Memory B cell (primary cell): ENCODE data around the gene ZBTB22.
"Not testable (repeated sequence)": the region's sequence is repeated elsewhere in the genome, so short reads cannot be mapped to it uniquely, and the experiment has no call there.

Experiments used
- ATAC-seq: fragments of 150-1000 bp; cut with Tn5 transposase; 2 replicates; pipeline ENCODE4 v1.10.0; 2021; ENCODE audit warnings: low read depth, mild to moderate bottlenecking, moderate library complexity
- DNase-seq, 2 donors: peaks; one replicate each; pipeline ENCODE4 v3.0.0; 2022; ENCODE audit warnings: low spot score in 2 of 2
- H3K27ac Mint-ChIP-seq: one replicate; pipeline ENCODE4 v1.8.0; 2022; ENCODE audit warnings: mild to moderate bottlenecking, moderate library complexity, mixed read lengths
- H3K27me3 Mint-ChIP-seq: one replicate; pipeline ENCODE4 v1.8.0; 2022; ENCODE audit warnings: mixed read lengths
- H3K36me3 Mint-ChIP-seq: one replicate; pipeline ENCODE4 v1.8.0; 2022; ENCODE audit warnings: mild to moderate bottlenecking, mixed read lengths
- H3K4me1 Mint-ChIP-seq: one replicate; pipeline ENCODE4 v1.8.0; 2022; ENCODE audit warnings: mixed read lengths
- H3K4me3 Mint-ChIP-seq: one replicate; pipeline ENCODE4 v1.8.0; 2022; ENCODE audit warnings: mild to moderate bottlenecking, moderate library complexity, mixed read lengths
- H3K9me3 Mint-ChIP-seq: one replicate; pipeline ENCODE4 v1.8.0; 2022; ENCODE audit warnings: mixed read lengths

ZBTB22 gene

DNA sequence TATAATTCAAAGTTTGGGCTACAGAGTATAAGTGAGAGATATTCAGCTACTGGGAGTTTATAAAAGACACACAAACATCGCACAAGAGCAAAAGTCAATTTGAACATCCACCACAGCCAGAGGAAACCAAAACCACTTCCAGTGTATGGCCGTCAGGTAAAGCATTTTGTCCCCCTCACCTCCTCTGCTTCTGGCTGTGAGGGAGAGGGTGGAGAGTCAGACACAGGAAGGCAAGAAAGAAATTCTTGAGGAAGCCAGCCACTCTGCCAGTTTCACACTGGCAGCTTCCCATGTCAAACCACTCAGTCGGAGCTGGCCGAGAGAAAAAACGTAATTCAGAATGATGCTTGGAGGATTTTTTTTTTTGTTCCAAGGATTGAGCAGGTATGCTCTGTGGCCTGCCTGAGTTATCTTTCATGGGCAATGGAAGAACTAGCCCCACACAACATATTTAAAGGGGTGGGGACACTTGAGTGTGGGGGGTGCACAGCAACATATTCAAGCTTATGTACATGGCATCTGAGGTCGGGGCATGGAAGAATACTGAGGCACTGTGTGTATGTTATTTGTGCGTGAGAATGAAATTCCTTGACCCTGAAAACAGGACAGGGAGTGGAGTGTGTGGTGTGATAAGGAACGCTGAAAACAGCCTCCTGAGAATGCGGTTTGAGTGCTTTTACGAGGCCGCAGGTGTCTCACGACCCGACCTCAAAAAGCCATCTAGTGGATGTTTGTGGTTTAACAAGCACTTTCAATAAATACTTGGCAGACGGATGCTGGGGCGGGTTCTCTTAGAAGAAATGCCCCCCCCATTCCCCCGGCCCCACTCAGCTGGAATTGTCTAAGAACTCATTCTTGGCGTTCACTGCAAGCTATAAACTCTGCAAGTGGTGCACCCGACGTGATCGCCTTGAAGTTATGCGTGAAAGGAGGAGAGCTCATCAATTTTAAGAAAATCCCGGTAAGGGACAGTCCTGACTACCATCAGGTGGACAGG lies 27.5 kb upstream of the ZBTB22 start:
- Mint-ChIP-seq H3K27ac (peak overlapping the region; percentile 88), H3K9me3 (no peaks in the 10 kb centered on the region), H3K4me1 (peaks cover 25% of the 10 kb centered on the region), H3K36me3 (no peaks in the 10 kb centered on the region), H3K4me3 (peak overlapping the region; percentile 74), H3K27me3 (no peaks in the 10 kb centered on the region)
- DNase-seq (peak; percentile 47 to 75), ATAC-seq (peak; percentile 19)

DNA sequence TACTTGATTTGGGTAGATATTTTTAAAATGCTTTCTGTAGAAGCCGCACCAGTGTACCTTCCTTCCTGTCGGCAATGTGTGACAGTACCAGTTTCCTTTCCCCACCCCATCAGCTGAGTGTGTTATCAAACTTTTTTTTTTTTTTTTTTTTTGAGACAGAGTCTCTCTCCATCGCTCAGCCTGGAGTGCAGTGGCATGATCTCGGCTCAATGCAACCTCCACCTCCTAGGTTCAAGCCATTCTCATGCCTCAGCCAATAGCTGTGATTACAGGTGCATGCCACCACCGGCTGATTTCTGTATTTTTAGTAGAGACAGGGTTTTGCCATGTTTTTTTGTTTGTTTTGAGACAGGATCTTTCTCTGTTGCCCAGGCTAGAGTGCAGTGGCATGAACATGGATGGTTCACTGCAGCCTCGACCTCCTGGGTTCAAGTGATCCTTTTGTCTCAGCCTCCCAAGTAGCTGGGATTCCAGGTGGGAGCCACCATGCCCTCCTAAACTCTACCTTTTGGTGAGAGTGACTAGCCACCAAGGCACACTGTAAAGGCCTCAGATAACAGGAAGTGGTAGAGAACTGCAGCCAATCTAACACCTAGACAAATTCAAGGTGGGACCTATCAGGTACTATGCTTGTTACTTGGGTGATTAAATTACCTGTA lies 26.5 kb upstream of the ZBTB22 start:
- peak overlapping the region; percentile 88 for H3K27ac Mint-ChIP-seq

DNA sequence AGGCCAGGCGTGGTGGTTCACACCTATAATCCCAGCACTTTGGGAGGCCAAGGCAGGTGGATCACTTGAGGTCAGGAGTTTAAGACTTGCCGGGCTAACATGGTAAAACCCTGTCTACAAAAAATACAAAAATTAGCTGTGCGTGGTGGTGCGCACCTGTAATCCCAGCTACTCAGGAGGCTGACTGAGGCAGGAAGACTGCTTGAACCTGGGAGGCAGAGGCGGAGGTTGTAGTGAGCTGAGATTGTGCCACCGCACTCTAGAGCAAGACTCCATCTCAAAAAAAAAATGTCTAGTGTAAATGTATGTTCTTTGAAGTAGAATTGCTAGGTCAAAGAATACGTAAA lies 26.0 kb upstream of the ZBTB22 start:
- H3K9me3 Mint-ChIP-seq, H3K27me3 Mint-ChIP-seq, H3K36me3 Mint-ChIP-seq, DNase-seq, ATAC-seq: not testable (repeated sequence)
- H3K4me1 Mint-ChIP-seq: peaks cover 27% of the 10 kb centered on the region
- peak overlapping the region; percentile 74 for H3K4me3 Mint-ChIP-seq
- peak overlapping the region; percentile 88 for H3K27ac Mint-ChIP-seq

More for the DNA sequence above, 26.5 kb upstream of the ZBTB22 start:
- Mint-ChIP-seq H3K4me1 (peaks cover 24% of the 10 kb centered on the region), H3K27me3 (no peaks in the 10 kb centered on the region), H3K9me3 (no peaks in the 10 kb centered on the region), H3K4me3 (peak overlapping the region; percentile 74), H3K36me3 (no peaks in the 10 kb centered on the region)
- peak; percentile 81 for ATAC-seq
- DNase-seq: peak; percentile 27 to 63

DNA sequence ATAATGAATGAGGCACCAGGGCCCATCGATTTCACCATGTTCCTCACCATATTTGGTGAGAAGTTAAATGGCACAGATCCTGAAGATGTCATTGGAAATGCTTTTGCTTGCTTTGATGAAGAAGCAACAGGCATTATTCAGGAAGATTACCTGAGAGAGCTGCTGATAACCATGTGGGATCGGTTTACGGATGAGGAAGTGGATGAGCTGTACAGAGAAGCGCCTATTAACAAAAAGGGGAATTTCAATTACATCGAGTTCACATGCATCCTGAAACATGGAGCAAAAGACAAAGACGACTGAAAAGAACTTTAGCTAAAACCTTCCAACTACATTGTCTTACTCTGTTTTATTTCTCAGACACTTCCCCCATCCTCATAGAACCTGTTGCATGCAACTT lies 21.6 kb upstream of the ZBTB22 start:
- H3K27me3 Mint-ChIP-seq: no peaks in the 10 kb centered on the region
- DNase-seq (no peak), ATAC-seq (no peak)
- no peak overlapping the region for H3K27ac Mint-ChIP-seq
- H3K4me1 Mint-ChIP-seq: peaks cover 18% of the 10 kb centered on the region
- no peak overlapping the region for H3K4me3 Mint-ChIP-seq
- no peaks in the 10 kb centered on the region for H3K9me3 Mint-ChIP-seq
- H3K36me3 Mint-ChIP-seq: no peaks in the 10 kb centered on the region

DNA sequence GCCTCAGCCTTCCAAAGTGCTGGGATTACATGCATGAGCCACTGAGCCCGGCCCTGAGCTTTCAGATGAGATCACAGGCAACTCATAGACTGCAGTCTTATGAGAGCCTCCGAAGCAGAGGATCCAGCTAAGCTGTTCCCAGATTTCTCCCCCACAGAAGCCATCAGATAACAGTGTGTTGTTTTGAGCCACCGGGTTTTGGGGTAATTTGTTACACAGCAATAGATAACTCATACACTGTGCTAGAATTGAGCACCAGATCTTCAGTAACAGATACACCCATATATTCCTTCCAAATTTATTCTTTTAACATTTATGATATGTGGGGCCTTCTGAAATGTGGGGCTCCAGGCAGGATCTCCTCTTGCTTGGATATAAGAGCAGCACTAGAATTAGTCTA lies 19.0 kb upstream of the ZBTB22 start:
- peaks cover 21% of the 10 kb centered on the region for H3K4me1 Mint-ChIP-seq
- DNase-seq (no peak), ATAC-seq (no peak)
- H3K27me3 Mint-ChIP-seq: no peaks in the 10 kb centered on the region
- no peaks in the 10 kb centered on the region for H3K9me3 Mint-ChIP-seq
- H3K36me3 Mint-ChIP-seq: no peaks in the 10 kb centered on the region
- no peak overlapping the region for H3K4me3 Mint-ChIP-seq
- no peak overlapping the region for H3K27ac Mint-ChIP-seq

DNA sequence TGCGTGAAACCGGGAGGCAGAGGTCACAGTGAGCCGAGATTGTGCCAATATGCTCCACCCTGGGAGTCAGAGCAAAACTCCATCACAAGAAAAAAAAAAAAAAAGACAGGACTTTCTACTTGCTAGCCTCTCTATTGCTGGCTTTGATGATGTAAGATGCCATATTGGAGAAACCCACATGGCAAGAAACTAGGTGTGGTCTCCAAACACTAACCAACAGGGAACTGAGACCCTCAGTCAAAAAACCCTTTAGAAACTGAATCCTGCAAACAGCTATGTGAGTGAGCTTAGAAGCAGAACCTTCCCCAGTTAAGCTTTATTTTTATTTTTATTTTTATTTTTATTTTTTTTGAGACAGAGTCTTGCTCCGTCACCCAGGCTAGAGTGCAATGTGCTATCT lies 18.4 kb upstream of the ZBTB22 start:
- ATAC-seq (no peak), DNase-seq (no peak)
- no peaks in the 10 kb centered on the region for H3K9me3 Mint-ChIP-seq
- no peaks in the 10 kb centered on the region for H3K36me3 Mint-ChIP-seq
- no peaks in the 10 kb centered on the region for H3K27me3 Mint-ChIP-seq
- peaks cover 24% of the 10 kb centered on the region for H3K4me1 Mint-ChIP-seq
- H3K4me3 Mint-ChIP-seq: no peak overlapping the region
- no peak overlapping the region for H3K27ac Mint-ChIP-seq

DNA sequence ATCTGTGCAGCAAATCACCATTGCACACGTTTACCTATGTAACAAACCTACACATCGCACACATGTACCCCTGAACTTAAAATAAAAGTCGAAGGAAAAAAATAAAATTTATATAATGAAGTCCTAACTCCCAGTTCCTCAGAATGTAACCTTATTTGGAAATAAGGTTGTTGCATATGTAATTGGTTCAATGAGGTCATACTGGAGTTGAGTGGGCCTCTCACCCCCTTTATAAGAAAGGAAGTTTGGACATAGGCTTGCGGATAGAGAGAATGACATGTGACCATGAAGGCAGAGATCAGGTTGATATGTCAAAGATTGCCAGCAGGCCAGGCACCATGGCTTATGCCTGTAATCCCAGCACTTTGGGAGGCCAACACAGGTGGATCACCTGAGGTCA lies 16.1 kb upstream of the ZBTB22 start:
- H3K36me3 Mint-ChIP-seq: no peaks in the 10 kb centered on the region
- H3K9me3 Mint-ChIP-seq: no peaks in the 10 kb centered on the region
- no peaks in the 10 kb centered on the region for H3K27me3 Mint-ChIP-seq
- H3K27ac Mint-ChIP-seq: no peak overlapping the region
- no peak for DNase-seq
- H3K4me1 Mint-ChIP-seq: peaks cover 21% of the 10 kb centered on the region
- H3K4me3 Mint-ChIP-seq: no peak overlapping the region
- ATAC-seq: no peak

DNA sequence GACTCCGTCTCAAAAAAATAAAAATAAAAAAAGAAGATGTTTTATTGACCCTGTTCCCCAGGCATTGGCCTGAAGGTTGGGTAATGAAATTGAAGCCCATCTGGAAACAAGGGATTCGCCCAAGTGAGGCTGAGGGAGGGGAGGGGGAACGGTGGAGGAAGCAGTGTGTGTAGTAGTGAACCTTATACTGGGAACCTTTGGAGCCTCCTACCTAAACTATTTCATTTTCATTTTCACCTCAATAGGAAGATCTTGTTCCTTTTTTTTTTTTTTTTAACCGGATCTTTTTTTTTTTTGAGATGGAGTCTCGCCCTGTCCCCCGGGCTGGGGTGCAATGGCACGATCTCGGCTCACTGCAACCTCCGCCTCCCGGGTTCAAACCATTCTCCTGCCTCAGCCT lies 13.2 kb upstream of the ZBTB22 start:
- Mint-ChIP-seq H3K27me3 (no peaks in the 10 kb centered on the region), H3K9me3 (no peaks in the 10 kb centered on the region), H3K4me3 (peak overlapping the region; percentile 29), H3K36me3 (no peaks in the 10 kb centered on the region), H3K27ac (no peak overlapping the region), H3K4me1 (peaks cover 23% of the 10 kb centered on the region)
- DNase-seq (no peak), ATAC-seq (peak; percentile 59)

DNA sequence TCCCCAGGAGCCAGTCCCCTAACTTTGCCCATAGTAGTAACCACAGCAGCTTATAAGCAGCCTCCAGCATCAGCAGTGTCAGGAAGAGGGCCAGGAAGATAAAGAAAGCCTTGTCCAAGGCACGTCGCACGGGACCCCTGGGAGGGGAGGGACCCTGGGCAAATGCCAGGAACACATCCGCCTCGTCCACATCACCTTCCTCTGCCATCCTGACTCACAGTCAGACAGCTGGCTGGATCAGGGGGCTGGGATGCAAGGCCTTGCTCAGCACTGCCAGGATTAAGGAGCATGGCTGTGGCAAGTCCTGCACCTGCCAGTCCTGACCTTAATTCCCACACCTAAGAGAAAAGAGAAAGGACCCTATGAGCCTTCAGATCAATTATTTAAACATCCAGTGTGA lies 11.5 kb upstream of the ZBTB22 start:
- no peak for ATAC-seq
- H3K4me1 Mint-ChIP-seq: peaks cover 23% of the 10 kb centered on the region
- no peaks in the 10 kb centered on the region for H3K9me3 Mint-ChIP-seq
- H3K27ac Mint-ChIP-seq: peak overlapping the region; percentile 16
- H3K27me3 Mint-ChIP-seq: no peaks in the 10 kb centered on the region
- no peak for DNase-seq
- H3K36me3 Mint-ChIP-seq: no peaks in the 10 kb centered on the region
- no peak overlapping the region for H3K4me3 Mint-ChIP-seq

DNA sequence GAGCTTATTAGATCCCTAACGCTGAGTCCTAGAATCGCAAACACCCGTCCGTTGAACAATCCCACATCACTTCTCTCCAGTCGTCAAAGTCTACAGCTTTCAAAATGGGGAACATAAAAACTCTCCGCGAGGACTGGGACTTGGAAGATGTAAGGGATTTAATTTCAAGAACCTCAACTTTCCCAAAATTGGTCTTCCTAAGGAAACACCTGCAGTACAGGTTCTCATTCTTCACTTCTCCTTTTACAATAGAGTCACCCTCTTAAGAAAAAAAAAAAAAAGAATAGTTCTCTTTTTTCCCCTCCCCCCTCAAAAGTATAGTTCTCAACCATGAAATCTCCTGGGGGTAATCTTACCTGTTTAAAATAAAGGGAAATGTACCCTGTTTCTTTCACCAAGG lies 6.6 kb upstream of the ZBTB22 start:
- Mint-ChIP-seq H3K27me3 (no peaks in the 10 kb centered on the region), H3K36me3 (peaks cover 21% of the 10 kb centered on the region), H3K9me3 (no peaks in the 10 kb centered on the region), H3K4me3 (peak overlapping the region; percentile 98), H3K4me1 (peaks cover 41% of the 10 kb centered on the region), H3K27ac (peak overlapping the region; percentile 91)
- DNase-seq: peak in 1 of 2 donors; percentile 68
- peak; percentile 56 for ATAC-seq

DNA sequence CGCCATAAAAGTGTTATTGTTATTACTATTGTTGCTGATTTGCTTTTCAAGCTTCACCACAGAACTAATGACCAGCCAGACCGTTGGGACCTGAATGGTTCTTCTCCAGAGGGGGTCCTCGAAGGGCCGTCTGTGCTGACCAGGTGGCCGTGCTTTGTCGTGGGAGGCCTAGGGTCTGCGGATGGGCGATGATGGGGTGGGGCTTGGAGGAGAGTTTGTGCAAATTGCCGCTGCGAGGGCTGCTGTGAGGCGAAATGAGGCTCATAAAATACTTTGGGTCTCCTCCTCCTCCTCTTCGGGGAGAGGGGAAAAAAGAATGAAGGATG lies 6.0 kb upstream of the ZBTB22 start:
- H3K9me3 Mint-ChIP-seq: no peaks in the 10 kb centered on the region
- peak overlapping the region; percentile 91 for H3K27ac Mint-ChIP-seq
- DNase-seq (no peak), ATAC-seq (no peak)
- peak overlapping the region; percentile 98 for H3K4me3 Mint-ChIP-seq
- no peaks in the 10 kb centered on the region for H3K27me3 Mint-ChIP-seq
- H3K4me1 Mint-ChIP-seq: peaks cover 43% of the 10 kb centered on the region
- H3K36me3 Mint-ChIP-seq: peaks cover 25% of the 10 kb centered on the region

DNA sequence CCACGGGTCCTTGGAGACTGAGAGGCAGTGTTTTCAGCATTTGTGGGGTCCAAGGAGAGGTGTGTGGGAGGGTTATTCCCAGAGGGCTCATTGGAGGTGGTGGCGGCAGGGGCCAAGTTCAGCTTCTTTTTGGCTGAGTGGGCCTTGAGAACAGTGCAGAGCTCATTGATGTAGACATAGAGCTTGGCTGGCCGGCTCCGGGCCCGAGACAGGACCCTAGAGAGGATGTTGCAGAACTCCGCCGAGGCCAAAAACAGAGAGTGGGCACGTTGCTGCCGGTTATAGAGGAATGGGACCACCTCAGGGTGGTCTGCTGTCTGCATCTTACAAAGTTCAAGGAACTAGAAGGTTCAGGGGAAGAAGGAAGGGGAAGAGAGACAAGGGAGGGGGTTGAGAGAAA lies 3.7 kb upstream of the ZBTB22 start:
- H3K27ac Mint-ChIP-seq: peak overlapping the region; percentile 91
- H3K36me3 Mint-ChIP-seq: peaks cover 30% of the 10 kb centered on the region
- peaks cover 54% of the 10 kb centered on the region for H3K4me1 Mint-ChIP-seq
- peak overlapping the region; percentile 84 for H3K4me3 Mint-ChIP-seq
- no peaks in the 10 kb centered on the region for H3K9me3 Mint-ChIP-seq
- no peaks in the 10 kb centered on the region for H3K27me3 Mint-ChIP-seq
- DNase-seq (no peak), ATAC-seq (no peak)

DNA sequence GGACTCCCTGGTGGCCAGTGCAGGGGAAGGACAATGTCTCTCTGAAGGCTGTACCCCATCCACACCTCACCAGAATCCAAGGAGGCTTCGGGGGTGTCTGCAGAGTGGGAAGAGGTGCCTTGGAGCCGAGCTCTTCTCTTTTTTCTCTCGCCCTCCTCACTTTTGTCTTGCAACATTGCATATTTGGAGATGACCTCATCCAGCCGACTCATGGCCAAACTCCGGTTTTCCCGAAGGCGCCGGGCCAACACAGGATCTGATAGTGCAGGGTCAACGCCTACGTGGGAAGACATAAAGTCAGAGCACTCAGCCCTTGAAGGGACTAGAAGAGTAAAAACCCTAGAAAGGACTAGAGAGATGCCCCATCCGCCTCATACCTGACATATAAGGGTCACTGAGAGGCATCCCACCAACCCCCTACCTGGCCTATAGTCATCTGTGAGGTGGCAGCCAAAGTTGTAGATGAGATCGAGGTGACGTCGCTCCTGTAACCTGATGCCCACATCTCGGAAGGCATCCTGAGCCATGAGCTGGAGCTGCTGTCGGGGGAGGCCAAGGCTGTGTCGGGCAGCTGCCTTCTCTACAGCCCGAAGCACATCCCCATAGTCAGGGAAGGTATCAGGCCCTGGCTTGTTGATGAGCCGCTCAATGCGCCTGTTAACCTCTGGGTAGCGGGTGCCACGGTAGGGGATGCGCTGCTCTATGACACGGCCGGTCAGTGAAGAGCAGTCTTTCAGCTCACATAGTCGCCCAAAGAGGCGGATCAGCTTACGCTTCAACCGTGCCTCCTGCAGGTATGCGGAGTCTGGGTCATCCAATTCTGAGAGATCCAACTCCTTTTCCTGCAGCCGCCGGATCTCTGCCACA lies 3.0 kb upstream of the ZBTB22 start:
- no peaks in the 10 kb centered on the region for H3K9me3 Mint-ChIP-seq
- H3K4me1 Mint-ChIP-seq: peaks cover 57% of the 10 kb centered on the region
- ATAC-seq (no peak), DNase-seq (no peak)
- no peaks in the 10 kb centered on the region for H3K27me3 Mint-ChIP-seq
- H3K4me3 Mint-ChIP-seq: peak overlapping the region; percentile 84
- H3K27ac Mint-ChIP-seq: no peak overlapping the region
- H3K36me3 Mint-ChIP-seq: peaks cover 31% of the 10 kb centered on the region

DNA sequence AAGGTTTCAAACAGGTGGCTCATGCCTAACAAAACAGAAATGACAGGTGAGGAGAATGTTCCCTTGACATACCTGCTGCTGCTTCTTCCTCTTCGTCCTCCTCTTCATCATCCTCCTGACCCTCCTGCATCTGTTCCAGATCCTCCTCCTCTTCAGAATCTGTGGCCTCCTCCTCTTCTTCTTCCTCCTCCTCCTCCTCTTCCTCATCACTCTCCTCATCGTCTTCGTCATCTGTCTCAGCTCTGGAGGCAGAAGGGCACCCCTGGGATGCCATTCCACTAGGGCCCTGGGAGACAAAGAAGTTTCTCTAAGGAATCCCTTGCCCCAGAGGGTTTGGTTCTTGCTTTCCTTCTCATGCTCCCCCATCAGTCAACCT lies 2.4 kb upstream of the ZBTB22 start:
- Mint-ChIP-seq H3K36me3 (peaks cover 31% of the 10 kb centered on the region), H3K4me1 (peaks cover 63% of the 10 kb centered on the region), H3K4me3 (peak overlapping the region; percentile 60), H3K27me3 (no peaks in the 10 kb centered on the region), H3K9me3 (no peaks in the 10 kb centered on the region), H3K27ac (no peak overlapping the region)
- no peak for ATAC-seq
- no peak for DNase-seq
